Right lobe of liver (tissue), 4 donors: ENCODE measurements around the gene TSNAX.

Experiments
- CTCF ChIP-seq, 4 donors: fragments of 200-600 bp in 3 of 4; fragments of 450-650 bp in 1 of 4; IDR thresholded peaks; one replicate each; pipeline versions ENCODE4 v1.5.1 to v1.8.0; 2016 to 2022; ENCODE audit warnings: antibody characterized with exemption in 4 of 4, mild to moderate bottlenecking in 2 of 4
- POLR2A ChIP-seq: fragments of 450-650 bp; IDR thresholded peaks from one replicate; pipeline ENCODE4 v1.6.1; 2017; ENCODE audit warnings: antibody characterized with exemption, mild to moderate bottlenecking
- donor health status: DM: no; HTN: no; CAD: no.
- donor health status: DM: no; HTN: no; CAD: no.
- donor health status: DM: no; HTN: yes; CAD: no.

- TF ChIP-seq CTCF (IDR thresholded peaks at IDR 0.05) (no peak), POLR2A (no peak)
These were observed 20.8 kb upstream of the TSNAX start for GRCh38 chr1:231507476-231508355.
